GM12874 (cell line): Measurements from ENCODE around the gene ACTL6B.

Source experiments
- TF ChIP-seq, protein P1 (sequence below): IDR thresholded peaks from 2 replicates; pipeline ENCODE4 v1.5.1; 2011; ENCODE audit warnings: low read depth, mild to moderate bottlenecking, control low read depth, low read length, moderate library complexity; ENCODE audit not compliant: insufficient read depth

Gene ACTL6B

GRCh38 chr7:100671353-100672327, 15.4 kb upstream of the ACTL6B start:
- TF ChIP-seq, protein P1, sequence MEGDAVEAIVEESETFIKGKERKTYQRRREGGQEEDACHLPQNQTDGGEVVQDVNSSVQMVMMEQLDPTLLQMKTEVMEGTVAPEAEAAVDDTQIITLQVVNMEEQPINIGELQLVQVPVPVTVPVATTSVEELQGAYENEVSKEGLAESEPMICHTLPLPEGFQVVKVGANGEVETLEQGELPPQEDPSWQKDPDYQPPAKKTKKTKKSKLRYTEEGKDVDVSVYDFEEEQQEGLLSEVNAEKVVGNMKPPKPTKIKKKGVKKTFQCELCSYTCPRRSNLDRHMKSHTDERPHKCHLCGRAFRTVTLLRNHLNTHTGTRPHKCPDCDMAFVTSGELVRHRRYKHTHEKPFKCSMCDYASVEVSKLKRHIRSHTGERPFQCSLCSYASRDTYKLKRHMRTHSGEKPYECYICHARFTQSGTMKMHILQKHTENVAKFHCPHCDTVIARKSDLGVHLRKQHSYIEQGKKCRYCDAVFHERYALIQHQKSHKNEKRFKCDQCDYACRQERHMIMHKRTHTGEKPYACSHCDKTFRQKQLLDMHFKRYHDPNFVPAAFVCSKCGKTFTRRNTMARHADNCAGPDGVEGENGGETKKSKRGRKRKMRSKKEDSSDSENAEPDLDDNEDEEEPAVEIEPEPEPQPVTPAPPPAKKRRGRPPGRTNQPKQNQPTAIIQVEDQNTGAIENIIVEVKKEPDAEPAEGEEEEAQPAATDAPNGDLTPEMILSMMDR = no peak

DNA sequence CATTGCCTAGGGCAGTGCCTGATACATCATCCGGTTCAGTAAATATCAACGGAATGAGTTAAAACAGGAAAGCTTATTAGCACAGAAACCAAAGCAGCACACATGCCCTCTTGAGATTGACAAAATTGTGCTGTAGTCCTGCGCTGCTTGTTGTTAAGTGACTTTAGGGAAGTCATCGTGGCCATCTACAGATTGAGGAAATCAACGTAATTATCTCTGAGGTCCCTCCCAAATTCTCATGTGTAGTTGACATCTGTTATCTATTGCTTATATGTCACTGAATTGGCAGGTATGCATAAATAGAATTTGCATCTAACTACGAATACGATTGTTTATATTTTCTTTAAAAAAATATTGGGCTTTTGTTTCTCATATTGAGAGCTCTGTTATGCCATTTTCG, 13.8 kb upstream of the ACTL6B start:
- TF ChIP-seq, protein P1 = no peak

GRCh38 chr7:100668069-100668449, 11.8 kb upstream of the ACTL6B start:
- TF ChIP-seq, protein P1 = no peak

DNA sequence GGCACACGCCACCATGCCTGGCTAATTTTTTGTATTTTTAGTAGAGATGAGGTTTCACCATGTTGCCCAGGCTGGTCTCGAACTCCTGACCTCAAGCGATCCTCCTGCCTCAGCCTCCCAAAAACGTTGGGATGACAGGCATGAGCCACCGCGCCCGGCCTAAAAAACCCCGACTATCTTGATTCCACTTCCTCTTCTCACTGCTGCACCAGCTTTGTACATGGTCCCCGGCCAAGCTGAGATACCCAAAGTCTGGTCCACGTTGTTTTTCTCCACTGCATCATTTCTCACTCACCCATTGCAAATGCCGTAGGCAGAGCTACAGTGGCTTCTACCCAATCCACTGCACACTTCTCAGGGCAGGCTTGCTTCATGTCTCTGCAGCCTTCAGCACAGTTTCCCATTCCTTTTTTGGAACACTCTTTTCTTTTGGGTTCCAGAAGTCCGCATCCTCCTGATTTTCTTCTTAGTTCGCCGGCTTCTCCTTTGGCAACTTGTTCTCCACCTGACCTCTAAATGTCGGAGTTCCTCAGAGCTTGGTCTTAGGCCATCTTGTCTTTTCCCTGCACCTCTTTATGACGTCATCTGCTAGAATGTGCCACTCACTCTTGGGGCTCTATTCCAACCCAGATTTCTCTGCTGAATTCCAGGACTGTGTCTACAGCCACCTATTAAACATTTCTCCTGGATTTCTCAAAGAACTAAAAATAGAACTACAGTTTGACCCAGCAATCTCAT, 11.3 kb upstream of the ACTL6B start:
- TF ChIP-seq, protein P1 = no peak

DNA sequence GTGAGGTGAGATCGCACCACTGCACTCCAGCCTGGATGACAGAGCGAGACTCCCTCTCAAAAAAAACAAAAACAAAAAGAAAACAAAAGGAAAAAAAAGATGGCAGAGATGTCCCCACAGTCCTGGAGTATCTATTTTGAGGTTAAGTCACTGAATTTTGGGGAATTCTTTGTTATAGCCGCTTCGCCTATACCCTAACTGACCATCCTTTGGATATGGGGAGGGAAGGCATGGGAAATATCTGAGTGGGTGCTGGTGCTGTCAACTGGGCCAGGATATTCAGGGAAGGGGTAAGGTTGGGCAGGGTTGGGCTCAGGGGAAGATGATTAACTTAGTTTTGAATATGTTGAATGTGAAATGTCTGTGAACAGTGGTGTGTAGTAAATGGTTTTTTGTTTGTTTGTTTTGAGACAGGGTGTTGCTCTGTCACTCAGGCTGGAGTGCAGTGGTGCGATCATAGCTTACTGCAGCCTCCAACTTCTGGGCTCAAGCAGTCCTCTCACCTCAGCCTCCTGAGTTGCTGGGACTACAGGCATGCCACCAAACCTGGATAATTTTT, 9.0 kb upstream of the ACTL6B start:
- TF ChIP-seq, protein P1 = no peak

DNA sequence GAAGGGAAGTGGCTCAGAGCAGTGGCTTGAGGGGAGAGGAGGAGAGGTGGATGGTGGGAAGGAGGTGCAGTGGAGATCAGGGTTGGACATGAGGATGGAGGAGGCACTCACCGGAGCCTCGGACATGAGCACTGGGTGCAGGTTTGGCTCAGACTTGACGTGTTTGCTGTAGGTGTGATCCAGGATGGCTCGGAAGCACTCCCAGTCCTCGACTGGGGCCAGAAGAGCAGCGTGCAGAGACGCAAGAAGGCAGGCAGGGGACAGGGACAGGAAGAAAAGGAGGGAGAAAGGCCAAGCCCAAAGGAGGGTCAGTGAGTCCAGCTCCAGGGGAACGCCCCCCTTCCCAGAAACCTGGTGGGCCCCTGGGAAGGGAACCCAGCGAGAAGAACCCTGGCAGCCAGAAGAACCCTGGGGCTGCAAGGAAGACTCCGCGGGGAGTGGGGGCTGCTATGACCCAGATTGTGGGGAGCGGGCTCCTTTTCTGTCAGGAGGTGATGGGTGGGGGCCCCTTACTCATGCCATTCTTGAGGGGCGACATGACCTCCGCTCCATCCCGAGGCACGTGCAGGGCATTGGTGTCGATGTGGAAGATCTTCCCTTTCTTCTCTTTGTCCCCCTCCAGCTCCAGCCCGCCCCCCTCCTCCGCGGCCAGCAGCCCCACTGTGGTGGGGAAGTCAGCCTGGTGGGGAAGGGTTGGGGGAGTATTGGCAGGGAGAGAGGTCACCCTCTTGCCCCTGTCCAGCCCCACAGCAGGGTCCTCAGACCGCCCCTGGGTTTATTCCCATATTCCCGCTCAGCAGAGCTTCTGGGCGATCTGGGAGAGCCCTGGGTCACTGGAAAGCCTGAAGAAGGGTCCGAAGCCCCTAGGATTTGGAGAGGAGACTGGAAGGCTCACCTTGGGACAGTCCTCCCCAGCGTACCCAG, 1.1 kb downstream of the ACTL6B start:
- TF ChIP-seq, protein P1 = no peak
